ENCODE measurements around the gene MANEAL.

DNA sequence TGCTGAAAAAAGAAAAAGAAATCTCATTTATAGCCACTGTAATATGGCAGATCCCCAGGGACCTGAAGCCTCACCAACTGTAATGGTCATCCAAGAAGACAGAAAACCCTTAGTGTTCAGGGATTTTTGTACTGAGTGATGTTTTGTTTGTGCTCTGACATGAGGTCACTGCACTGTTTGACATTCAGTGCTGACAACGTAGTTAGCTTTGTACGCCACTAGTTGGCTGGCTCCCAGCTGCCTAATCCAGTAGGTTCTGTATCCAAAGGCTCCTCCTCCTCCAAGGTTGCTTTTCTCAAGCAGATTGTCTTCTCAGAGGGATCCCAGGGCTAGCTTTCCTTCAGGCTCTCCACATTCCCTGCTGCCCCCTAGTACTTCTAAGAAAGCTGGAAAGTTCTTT is 23.8 kb downstream of the MANEAL start:
- TF ChIP-seq USF2 (IDR thresholded peaks at IDR 0.05; ENCODE audit: low read depth, low read length) (no peak), POLR2A (IDR thresholded peaks at IDR 0.05; ENCODE audit: low read depth, low read length) (no peak), RAD21 (IDR thresholded peaks at IDR 0.05; ENCODE audit: low read length) (no peak), NFE2L2 (IDR thresholded peaks at IDR 0.05; ENCODE audit: low read depth, low read length) (no peak), ELK1 (IDR thresholded peaks at IDR 0.05; ENCODE audit: borderline replicate concordance, low read depth, low read length) (no peak), RFX5 (IDR thresholded peaks at IDR 0.05; ENCODE audit: low read depth, low read length) (no peak)
- TF ChIP-seq, protein P1, sequence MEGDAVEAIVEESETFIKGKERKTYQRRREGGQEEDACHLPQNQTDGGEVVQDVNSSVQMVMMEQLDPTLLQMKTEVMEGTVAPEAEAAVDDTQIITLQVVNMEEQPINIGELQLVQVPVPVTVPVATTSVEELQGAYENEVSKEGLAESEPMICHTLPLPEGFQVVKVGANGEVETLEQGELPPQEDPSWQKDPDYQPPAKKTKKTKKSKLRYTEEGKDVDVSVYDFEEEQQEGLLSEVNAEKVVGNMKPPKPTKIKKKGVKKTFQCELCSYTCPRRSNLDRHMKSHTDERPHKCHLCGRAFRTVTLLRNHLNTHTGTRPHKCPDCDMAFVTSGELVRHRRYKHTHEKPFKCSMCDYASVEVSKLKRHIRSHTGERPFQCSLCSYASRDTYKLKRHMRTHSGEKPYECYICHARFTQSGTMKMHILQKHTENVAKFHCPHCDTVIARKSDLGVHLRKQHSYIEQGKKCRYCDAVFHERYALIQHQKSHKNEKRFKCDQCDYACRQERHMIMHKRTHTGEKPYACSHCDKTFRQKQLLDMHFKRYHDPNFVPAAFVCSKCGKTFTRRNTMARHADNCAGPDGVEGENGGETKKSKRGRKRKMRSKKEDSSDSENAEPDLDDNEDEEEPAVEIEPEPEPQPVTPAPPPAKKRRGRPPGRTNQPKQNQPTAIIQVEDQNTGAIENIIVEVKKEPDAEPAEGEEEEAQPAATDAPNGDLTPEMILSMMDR (conservative IDR thresholded peaks at IDR 0.05; ENCODE audit: low read depth, low read length), result no peak
